HG02981 (cell line): Measurements from ENCODE around the gene CHURC1.
A peak's percentile ranks its signal among the peaks of the same experiment; 100 is the strongest.

ENCODE experiments used
- ATAC-seq: cut with Tn5 transposase; IDR thresholded peaks from one replicate; pipeline ENCODE4 v1.9.1; 2021; ENCODE audit warnings: mild to moderate bottlenecking, moderate library complexity; ENCODE audit not compliant: unreplicated experiment

Gene CHURC1

GRCh38 chr14:64914237-64915028 is at the start of gene CHURC1:
Gene CHURC1, plus strand, starts transcription at chr14:64914455. Its CDS starts 41 bp downstream, at chr14:64914496.
- peak; percentile 93 for ATAC-seq

- no peak for ATAC-seq
These were observed 49.1 kb upstream of the CHURC1 start for GRCh38 chr14:64865109-64865508.

DNA sequence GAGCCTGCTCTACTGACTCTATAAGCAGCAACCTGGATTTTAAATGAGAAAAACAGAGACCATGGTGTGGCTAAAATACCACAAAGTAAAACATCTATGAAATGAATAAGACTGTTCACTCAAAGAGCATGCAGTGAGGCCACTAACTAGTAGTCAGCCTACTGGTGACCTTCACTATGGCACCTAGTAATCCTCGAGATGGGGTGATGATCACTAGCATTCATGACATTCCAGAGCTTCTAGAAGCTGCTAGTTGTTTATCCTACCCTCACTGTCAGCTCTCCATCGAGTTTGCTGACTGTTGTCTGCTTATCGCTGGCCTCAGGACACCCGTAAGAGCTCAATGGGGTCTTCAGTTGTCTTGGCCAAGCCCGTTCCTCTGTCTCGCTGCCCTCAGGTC is 48.3 kb upstream of the CHURC1 start:
- ATAC-seq, result no peak

DNA sequence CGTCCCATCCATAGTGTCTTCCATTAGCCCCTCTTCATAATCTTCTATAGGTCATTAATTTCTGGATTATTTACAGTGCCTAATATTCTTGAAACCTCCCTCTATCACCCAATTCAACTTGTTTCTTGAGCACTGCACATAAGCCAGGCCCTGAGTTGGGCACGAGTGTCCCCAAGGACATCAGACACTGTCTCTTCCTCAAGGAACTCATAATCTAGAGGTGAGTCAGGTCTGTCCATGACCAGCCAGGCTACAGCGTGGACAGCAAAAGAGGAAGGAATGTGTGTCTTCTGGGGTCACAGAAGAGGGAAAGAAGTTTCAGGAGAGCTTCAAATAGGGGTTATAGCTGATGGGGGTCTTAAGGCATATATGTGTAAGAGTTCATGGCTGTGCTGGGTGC is 47.1 kb upstream of the CHURC1 start:
- ATAC-seq, result no peak

- ATAC-seq, result no peak
These were observed 45.9 kb upstream of the CHURC1 start for GRCh38 chr14:64868379-64868778.

GRCh38 chr14:64868841-64869240 is 45.4 kb upstream of the CHURC1 start:
- ATAC-seq, result no peak

GRCh38 chr14:64870160-64870559 is 44.1 kb upstream of the CHURC1 start:
- no peak for ATAC-seq

DNA sequence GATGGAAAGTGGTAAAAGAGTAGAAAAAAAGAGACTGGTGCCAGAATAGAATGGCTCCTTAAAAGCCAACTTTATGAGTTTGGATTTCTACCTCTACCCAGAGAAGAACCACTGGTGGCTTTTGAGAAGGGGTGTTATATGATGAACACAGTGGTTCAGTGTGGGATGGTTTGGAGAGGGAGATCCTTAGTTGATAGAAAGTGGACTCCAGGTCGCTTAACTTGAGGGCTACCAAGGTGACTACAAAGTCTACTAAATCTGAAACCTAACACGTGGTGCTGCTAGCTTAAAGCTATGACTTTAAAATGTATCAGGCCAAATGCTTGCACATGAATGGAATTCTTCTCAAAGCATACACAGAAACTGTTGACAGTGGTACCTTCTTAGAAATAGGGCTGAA is 42.9 kb upstream of the CHURC1 start:
- no peak for ATAC-seq

DNA sequence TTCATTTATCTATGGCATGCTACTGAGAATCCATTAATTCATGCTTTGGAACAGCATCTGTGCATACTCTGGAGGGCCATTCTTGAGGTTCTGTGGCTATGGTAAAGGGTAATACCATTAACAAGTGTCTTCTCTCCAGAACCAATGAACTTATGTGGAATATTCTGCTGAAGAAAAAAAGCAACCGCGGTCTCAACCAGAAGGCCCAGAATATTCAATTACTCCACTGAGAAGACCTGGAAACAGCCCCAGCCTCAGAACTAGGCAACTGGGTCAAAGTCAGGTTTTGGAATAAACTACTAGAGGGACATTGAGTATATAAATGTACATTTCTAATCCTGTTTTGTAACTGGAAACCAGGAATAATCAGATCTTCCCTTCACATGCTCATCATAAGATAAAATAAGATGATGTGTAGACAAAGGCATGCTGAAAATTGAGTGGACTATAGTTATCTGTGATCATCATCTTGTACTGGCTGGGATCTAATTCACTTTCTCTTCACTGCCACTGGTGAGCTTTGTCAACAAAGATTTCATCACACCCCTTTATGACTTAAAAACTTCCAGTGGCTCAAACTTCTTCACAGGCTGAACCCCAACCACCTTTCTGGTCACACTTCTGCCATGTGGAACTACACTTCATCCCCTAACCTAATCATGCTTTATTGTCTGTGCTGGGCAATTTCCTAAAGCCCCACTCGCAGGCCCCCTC is 40.6 kb upstream of the CHURC1 start:
- ATAC-seq, result no peak

DNA sequence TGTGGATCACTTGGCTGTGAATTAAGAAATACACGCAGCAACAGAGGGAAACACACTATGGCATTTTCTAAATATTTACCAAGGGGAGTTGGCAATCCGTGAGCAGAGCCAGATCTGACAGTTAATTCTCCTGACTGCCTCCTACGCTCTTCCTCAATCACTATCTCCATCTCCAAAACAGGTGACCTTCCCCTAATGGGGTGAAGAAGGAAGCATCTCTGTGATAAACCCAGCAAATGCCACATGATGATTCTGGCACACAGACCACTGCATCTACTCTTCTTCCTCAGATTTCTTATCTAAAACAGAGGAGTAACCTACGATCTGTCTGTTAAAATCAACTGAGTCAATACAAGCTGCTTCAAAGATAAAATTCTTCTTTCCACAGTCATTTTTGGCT is 38.9 kb upstream of the CHURC1 start:
- ATAC-seq, result no peak

GRCh38 chr14:64877846-64878245 is 36.4 kb upstream of the CHURC1 start:
- no peak for ATAC-seq

DNA sequence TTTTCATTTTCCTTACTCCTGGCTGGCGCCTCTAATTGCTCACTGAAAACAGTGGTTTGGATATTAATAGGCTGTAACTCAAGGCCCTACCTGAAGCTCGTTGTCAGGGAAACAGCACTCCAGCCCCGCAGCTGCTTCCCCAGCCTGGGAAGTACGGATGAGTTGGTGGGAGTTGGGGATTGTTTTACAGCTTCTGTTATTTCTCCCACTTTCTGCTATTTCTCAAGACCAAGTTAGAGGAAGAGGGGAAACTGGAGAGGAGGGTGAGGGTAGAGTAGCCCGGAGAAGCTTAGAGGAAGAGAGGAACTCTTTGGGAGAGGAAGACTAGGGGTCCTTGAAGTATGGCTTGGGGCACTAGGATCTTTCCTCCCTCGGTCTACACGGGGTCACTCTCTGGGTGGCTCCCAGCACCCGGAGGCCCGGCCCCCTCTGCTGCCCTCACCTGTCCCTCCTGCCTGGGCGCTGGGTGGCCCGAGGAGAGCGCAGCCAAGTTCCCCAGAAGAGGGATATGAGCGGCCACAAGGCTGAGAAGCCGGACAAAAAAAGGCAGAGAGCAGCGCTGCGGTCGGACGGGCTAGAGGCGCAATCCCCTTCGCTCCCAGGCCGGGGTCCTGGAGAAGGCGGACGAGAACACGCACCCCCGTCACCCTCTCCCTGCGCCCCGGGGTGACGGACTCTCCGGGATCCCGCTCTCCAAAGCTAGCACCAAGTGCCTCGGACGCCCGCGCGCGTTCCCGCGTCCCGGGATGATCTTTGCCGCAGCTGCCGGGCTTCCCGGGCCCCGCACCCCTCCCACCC is 35.2 kb upstream of the CHURC1 start:
- no peak for ATAC-seq

GRCh38 chr14:64879635-64880220 is 34.5 kb upstream of the CHURC1 start, which contains the start of gene SPTB:
Gene SPTB, minus strand, starts transcription at chr14:64879907. Its CDS starts 56,813 bp downstream, at chr14:64823094.
- ATAC-seq, result no peak

- no peak for ATAC-seq
These were observed 33.8 kb upstream of the CHURC1 start for GRCh38 chr14:64880221-64881121.

GRCh38 chr14:64885559-64885958 is 28.7 kb upstream of the CHURC1 start:
- ATAC-seq, result no peak

- ATAC-seq, result no peak
These were observed 24.9 kb upstream of the CHURC1 start for GRCh38 chr14:64889352-64889751.

DNA sequence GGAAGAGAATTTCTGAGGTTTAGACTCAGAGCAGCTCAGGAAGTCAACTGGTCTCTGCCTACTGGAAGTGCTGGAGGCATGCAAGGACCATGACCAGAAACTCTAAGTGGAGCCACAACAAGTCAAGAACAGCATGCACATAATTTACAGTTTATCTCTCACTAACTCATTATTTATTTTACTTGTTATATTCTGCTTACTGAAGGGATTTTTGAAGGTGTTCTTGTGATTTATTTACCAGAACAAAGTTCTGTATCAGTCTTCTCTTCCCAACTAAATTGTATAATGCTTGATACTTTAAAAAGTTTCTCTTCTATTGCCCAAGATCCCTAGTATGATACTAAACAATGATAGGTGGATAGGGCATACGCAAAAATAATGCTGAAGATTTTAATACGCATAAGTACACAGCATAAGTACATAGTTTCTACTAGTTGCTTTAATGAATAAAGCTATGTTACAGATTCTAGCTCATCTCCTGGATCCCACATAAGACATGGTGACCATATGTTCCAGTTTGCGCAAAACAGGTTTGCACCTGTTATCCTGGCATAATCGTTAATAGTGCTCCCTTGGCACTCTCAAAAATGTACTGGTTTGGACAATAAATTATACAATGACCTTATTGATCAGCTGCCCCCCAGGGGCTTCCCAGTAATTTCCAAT is 22.9 kb upstream of the CHURC1 start:
- ATAC-seq, result no peak

GRCh38 chr14:64891839-64892375 is 22.3 kb upstream of the CHURC1 start:
- ATAC-seq, result peak; percentile 61

GRCh38 chr14:64899958-64900357 is 14.3 kb upstream of the CHURC1 start:
- no peak for ATAC-seq
